Smooth muscle cell (in vitro differentiated cells): Measurements from ENCODE around the gene ST6GAL1. TPM values are rescaled to one million over a fixed set of nuclear protein-coding genes. Genes with fewer than 3 reads are reported as not detected.

Experiments
- DNase-seq: peaks from one replicate; lab custom pipeline; 2025; ENCODE audit not compliant: unreplicated experiment; lab: John Stamatoyannopoulos, UW
- H2AFZ ChIP-seq: fragments of 200-600 bp; sonication (generic); 2 replicates; pipeline ENCODE4 v1.6.0; 2016; ENCODE audit warnings: antibody characterized with exemption, low read depth, mild to moderate bottlenecking
- H3F3A ChIP-seq: fragments of 200-600 bp; sonication (generic); 2 replicates; pipeline ENCODE4 v1.6.0; 2017; ENCODE audit warnings: antibody characterized with exemption, low read depth
- H3K27ac ChIP-seq: fragments of 200-600 bp; sonication (generic); 2 replicates; pipeline ENCODE4 v1.5.1; 2016; ENCODE audit warnings: low read depth, mild to moderate bottlenecking
- H3K27me3 ChIP-seq: fragments of 200-600 bp; sonication (generic); 2 replicates; pipeline ENCODE4 v1.6.1; 2016; ENCODE audit warnings: low read depth, mild to moderate bottlenecking
- H3K36me3 ChIP-seq: fragments of 200-600 bp; sonication (generic); 2 replicates; pipeline ENCODE4 v1.5.1; 2016; ENCODE audit warnings: low read depth
- H3K4me1 ChIP-seq: fragments of 200-600 bp; sonication (generic); 2 replicates; pipeline ENCODE4 v1.5.1; 2016; ENCODE audit warnings: low read depth
- H3K4me2 ChIP-seq: fragments of 200-600 bp; sonication (generic); 2 replicates; pipeline ENCODE4 v1.6.0; 2016; ENCODE audit warnings: mild to moderate bottlenecking
- H3K4me3 ChIP-seq: fragments of 200-600 bp; sonication (generic); 2 replicates; pipeline ENCODE4 v1.5.1; 2016; ENCODE audit warnings: mild to moderate bottlenecking
- H3K79me2 ChIP-seq: fragments of 200-600 bp; sonication (generic); 2 replicates; pipeline ENCODE4 v1.6.0; 2016; ENCODE audit warnings: low read depth, mild to moderate bottlenecking
- H3K9ac ChIP-seq: fragments of 200-600 bp; sonication (generic); 2 replicates; pipeline ENCODE4 v1.6.0; 2016; ENCODE audit warnings: low read depth
- H3K9me3 ChIP-seq: fragments of 200-600 bp; sonication (generic); replicated peaks from 2 replicates; pipeline ENCODE4 v1.5.1; 2016; ENCODE audit warnings: low read depth
- H4K20me1 ChIP-seq: fragments of 200-600 bp; sonication (generic); 2 replicates; pipeline ENCODE4 v1.6.0; 2016; ENCODE audit warnings: low read depth
- WGBS: methylation state at CpG from one replicate; pipeline ENCODE4 v1.1.7; 2016; ENCODE audit warnings: low lambda C conversion rate; 5-methylcytosine and 5-hydroxymethylcytosine counted together
- polyA plus RNA-seq: library from polyadenylated mRNA; unstranded; fragments of >200 nt; fragmentation: Nextera tagmentation; extraction: Ambion mirVana; gene quantifications from 2 replicates; pipeline ENCODE4 v1.2.1, GENCODE V29; 2016
- total RNA-seq: library from RNA; depleted of rRNA; stranded (reverse); fragments of >200 nt; gene quantifications from 2 replicates; pipeline ENCODE4 v1.2.3, GENCODE V29; 2014
- TF ChIP-seq, protein P1 (sequence below): fragments of 200-600 bp; sonication (generic); IDR thresholded peaks from 2 replicates; pipeline ENCODE4 v1.5.1; 2017; ENCODE audit warnings: borderline replicate concordance, mild to moderate bottlenecking, antibody characterized with exemption; ENCODE audit not compliant: insufficient read depth, poor library complexity, severe bottlenecking

ST6GAL1 gene
- total and polyA plus RNA-seq, 2 experiments from 2014 or later: 3.5 to 8.9 TPM

DNA sequence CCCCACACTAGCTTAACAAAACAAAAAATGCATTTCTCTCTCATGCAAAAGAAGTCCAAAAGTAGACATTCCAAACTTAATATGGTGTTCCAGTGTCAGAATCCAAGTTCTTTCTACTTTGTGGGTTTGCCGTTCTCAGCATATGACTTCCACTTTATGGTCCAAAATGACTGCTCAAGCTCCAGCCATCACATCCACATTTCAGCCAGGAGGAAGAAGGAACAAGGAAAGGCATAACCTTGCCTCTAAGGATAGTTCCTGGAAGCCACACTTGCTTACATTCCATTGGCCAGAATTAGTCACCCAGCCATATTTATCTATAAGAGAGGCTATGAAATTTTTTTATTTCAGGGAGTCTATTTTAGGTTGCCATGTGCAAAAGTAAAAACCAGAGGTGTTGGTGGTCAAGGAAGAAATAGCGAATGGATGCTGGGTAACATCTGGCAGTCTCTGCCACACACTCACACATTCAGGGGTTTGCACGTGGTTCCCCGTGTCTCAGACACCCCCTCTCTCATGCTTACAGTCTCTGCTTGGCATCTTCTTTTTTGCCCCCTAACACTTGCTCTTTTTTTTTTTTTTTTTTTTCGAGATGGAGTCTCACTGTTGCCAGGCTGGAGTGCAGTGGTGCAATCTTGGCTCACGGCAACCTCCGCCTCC lies 139.7 kb downstream of the ST6GAL1 start:
- Histone ChIP-seq H3K27ac (no peak overlapping the region), H3K79me2 (no peaks in the 10 kb centered on the region), H3K9me3 (no peaks in the 10 kb centered on the region), H4K20me1 (no peaks in the 10 kb centered on the region), H3K4me3 (no peak overlapping the region), H3K9ac (no peak overlapping the region), H3K4me2 (no peak overlapping the region), H3K36me3 (no peaks in the 10 kb centered on the region), H3K4me1 (peaks cover 8% of the 10 kb centered on the region), H3F3A (no peaks in the 10 kb centered on the region), H3K27me3 (no peaks in the 10 kb centered on the region), H2AFZ (no peak overlapping the region)
- TF ChIP-seq, protein P1, sequence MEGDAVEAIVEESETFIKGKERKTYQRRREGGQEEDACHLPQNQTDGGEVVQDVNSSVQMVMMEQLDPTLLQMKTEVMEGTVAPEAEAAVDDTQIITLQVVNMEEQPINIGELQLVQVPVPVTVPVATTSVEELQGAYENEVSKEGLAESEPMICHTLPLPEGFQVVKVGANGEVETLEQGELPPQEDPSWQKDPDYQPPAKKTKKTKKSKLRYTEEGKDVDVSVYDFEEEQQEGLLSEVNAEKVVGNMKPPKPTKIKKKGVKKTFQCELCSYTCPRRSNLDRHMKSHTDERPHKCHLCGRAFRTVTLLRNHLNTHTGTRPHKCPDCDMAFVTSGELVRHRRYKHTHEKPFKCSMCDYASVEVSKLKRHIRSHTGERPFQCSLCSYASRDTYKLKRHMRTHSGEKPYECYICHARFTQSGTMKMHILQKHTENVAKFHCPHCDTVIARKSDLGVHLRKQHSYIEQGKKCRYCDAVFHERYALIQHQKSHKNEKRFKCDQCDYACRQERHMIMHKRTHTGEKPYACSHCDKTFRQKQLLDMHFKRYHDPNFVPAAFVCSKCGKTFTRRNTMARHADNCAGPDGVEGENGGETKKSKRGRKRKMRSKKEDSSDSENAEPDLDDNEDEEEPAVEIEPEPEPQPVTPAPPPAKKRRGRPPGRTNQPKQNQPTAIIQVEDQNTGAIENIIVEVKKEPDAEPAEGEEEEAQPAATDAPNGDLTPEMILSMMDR: no peak
- no peak for DNase-seq
- WGBS: 96% methylated on average over 7 of the region's 7 CpGs

DNA sequence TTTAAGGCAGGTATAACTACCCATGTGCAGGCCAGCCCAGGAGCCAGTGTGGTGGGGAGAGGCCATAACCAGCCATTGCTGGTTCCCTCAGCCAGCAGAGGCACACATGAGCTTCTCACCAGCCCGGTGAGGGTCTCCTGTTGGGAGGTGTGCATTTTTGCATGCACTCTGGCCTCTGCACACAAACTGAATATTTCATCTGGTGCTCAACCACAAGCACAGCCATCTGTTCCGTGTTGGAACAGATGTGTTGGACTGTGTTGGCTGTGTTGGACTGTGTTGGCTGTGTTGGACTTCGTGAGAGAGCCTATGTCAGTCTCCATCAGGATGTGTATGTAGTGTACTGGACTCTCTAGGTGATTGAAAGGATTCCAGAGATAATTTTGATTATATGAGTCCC lies 141.8 kb downstream of the ST6GAL1 start:
- 87% methylated on average over 3 of the region's 3 CpGs for WGBS
- Histone ChIP-seq H3K4me1 (no peaks in the 10 kb centered on the region), H3K4me2 (no peak overlapping the region), H3K79me2 (no peaks in the 10 kb centered on the region), H3F3A (no peaks in the 10 kb centered on the region), H3K27ac (no peak overlapping the region), H2AFZ (no peak overlapping the region), H3K36me3 (no peaks in the 10 kb centered on the region), H3K9ac (no peak overlapping the region), H3K9me3 (no peaks in the 10 kb centered on the region), H4K20me1 (no peaks in the 10 kb centered on the region), H3K27me3 (no peaks in the 10 kb centered on the region), H3K4me3 (no peak overlapping the region)
- DNase-seq: no peak
- TF ChIP-seq, protein P1: no peak

DNA sequence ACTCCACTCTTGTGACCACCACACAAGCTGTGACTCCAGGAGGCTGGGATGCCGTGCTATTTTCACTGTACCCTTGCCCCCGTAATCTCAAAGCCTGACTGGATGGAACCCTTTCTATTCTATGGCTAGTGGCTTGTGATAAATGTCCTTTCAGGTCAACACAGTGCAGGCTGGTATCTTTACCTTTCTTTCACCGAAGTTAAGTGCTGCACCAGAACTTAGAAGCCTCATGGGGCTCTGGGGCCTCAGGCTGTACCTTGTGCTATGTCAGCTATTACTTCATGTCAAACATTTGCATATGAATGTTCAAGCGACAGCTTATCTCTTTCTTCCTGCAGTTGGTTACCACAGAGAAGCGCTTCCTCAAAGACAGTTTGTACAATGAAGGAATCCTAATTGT lies 142.2 kb downstream of the ST6GAL1 start:
- Histone ChIP-seq H4K20me1 (no peaks in the 10 kb centered on the region), H3K4me2 (no peak overlapping the region), H3K4me1 (no peaks in the 10 kb centered on the region), H3K79me2 (no peaks in the 10 kb centered on the region), H3K36me3 (no peaks in the 10 kb centered on the region), H3K9me3 (no peaks in the 10 kb centered on the region), H3K27me3 (no peaks in the 10 kb centered on the region), H2AFZ (no peak overlapping the region), H3F3A (no peaks in the 10 kb centered on the region), H3K9ac (no peak overlapping the region), H3K27ac (no peak overlapping the region), H3K4me3 (no peak overlapping the region)
- TF ChIP-seq, protein P1: no peak
- WGBS: 66% methylated on average over 5 of the region's 5 CpGs
- DNase-seq: no peak

DNA sequence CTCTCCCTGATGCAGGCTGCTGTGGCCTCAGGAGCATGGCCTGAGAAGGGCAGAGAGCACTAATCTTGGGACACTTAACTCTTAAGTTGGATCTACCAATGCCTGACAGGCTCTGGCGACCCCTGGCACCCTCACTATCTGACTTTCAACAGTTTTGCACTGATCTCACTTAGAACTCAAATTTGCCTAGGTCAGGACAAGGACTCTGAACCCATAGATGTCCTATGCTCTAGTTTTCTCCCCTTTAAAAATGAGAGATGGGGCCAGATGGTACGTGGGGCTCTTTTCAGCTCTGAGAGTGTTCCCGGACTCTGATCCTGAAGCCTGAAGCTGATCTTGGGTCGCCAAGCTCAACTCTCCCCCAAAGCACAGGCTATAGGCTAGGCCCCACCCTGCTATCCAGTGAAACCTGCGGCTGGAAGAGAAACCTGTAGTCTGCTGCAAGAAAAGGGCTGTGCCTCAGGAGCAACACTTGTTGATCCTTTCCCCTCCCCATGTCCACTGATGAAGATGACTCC lies 143.3 kb downstream of the ST6GAL1 start:
- no peaks in the 10 kb centered on the region for H4K20me1 ChIP-seq
- no peaks in the 10 kb centered on the region for H3K27me3 ChIP-seq
- H3K79me2 ChIP-seq: no peaks in the 10 kb centered on the region
- no peaks in the 10 kb centered on the region for H3K4me1 ChIP-seq
- H3K9me3 ChIP-seq: no peaks in the 10 kb centered on the region
- H3K36me3 ChIP-seq: no peaks in the 10 kb centered on the region
- DNase-seq: no peak
- no peak overlapping the region for H3K4me2 ChIP-seq
- H3K9ac ChIP-seq: no peak overlapping the region
- H2AFZ ChIP-seq: no peak overlapping the region
- WGBS: 95% methylated on average over 5 of the region's 5 CpGs
- H3K27ac ChIP-seq: no peak overlapping the region
- H3F3A ChIP-seq: no peaks in the 10 kb centered on the region
- no peak overlapping the region for H3K4me3 ChIP-seq
- TF ChIP-seq, protein P1: no peak
